Gastrocnemius medialis (tissue), 4 donors: ENCODE data around the gene NUP205.

Experiments
- POLR2A ChIP-seq, 2 donors: fragments of 450-650 bp; IDR thresholded peaks; one replicate each; pipeline ENCODE4 v1.6.1; 2017; ENCODE audit warnings: antibody characterized with exemption in 2 of 2, mild to moderate bottlenecking in 2 of 2, moderate library complexity in 2 of 2
- TF ChIP-seq, protein P1 (sequence below), 5 experiments: fragments of 450-650 bp in 3 of 5; fragments of 200-600 bp in 2 of 5; sonication (generic) in 2 of 5; IDR thresholded peaks in 4 of 5; conservative IDR thresholded peaks in 1 of 5; 1 replicate in 4 of 5; 2 replicates in 1 of 5; pipeline ENCODE4 v1.5.1; 2016 to 2019; ENCODE audit warnings: antibody characterized with exemption in 5 of 5, mild to moderate bottlenecking in 3 of 5, moderate library complexity in 3 of 5

DNA sequence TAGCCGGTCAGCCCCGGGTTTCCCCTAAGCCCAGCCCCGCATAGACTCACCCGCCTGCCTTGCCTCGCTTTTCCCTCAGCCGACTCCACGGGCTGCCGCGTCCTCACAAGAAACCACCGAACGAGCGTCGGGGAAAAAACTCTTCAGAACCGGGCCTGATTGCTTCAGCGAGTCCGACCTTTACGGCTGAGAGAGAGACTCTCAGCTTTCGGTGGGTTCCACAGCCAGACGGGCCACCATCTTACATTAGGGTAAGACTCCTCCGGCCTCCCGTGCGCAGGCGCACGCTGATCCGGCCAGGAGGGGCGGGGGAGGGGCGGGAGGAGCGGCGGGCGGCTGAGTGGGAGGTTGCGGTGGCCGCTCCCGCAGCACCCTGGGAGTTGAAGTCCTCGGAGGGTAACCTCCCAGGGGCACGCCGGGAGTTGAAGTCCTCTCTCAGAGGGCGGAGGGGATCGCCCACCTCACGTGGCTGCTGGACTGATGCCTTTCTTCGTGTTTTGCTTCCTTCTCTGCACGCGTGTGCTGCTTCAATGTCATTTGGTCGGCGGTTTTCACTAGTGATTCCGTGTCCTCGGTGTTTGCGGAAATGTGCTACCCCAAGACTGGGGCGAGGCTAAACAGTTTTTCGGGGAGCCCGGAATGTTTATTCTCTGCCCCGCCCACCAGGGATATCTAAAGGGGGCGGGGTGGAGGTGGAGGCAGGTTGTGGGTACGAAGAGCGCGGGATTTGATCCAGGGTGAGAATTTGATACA is 47.7 kb upstream of the NUP205 start, which contains the start of gene CNOT4:
- TF ChIP-seq POLR2A (IDR thresholded peaks at IDR 0.05) = peak; percentile 66 to 70
- TF ChIP-seq, protein P1, sequence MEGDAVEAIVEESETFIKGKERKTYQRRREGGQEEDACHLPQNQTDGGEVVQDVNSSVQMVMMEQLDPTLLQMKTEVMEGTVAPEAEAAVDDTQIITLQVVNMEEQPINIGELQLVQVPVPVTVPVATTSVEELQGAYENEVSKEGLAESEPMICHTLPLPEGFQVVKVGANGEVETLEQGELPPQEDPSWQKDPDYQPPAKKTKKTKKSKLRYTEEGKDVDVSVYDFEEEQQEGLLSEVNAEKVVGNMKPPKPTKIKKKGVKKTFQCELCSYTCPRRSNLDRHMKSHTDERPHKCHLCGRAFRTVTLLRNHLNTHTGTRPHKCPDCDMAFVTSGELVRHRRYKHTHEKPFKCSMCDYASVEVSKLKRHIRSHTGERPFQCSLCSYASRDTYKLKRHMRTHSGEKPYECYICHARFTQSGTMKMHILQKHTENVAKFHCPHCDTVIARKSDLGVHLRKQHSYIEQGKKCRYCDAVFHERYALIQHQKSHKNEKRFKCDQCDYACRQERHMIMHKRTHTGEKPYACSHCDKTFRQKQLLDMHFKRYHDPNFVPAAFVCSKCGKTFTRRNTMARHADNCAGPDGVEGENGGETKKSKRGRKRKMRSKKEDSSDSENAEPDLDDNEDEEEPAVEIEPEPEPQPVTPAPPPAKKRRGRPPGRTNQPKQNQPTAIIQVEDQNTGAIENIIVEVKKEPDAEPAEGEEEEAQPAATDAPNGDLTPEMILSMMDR (IDR thresholded peaks at IDR 0.05 in 4 of 5, conservative IDR thresholded peaks at IDR 0.05 in 1 of 5) = no peak
